Measurements from ENCODE around the gene CHST15.

Gene CHST15

GRCh38 chr10:123964953-123965352 lies 128.4 kb downstream of the CHST15 start:
- no peak for DNase-seq (ENCODE audit: low spot score)

- no peak for DNase-seq (ENCODE audit: low spot score)
Measured at GRCh38 chr10:123962756-123963530, 130.5 kb downstream of the CHST15 start.

- DNase-seq (ENCODE audit: low spot score), result peak; percentile 28
Measured at GRCh38 chr10:123958241-123958640, 135.2 kb downstream of the CHST15 start.

Measured in pons (tissue), 1 donor.